ENCODE measurements around the gene WDR11. TPM values are rescaled to one million over a fixed set of nuclear protein-coding genes. Genes with fewer than 3 reads are reported as not detected.

The WDR11 gene
- total RNA-seq, 1 donor from 2014 or later: 31.9 TPM

DNA sequence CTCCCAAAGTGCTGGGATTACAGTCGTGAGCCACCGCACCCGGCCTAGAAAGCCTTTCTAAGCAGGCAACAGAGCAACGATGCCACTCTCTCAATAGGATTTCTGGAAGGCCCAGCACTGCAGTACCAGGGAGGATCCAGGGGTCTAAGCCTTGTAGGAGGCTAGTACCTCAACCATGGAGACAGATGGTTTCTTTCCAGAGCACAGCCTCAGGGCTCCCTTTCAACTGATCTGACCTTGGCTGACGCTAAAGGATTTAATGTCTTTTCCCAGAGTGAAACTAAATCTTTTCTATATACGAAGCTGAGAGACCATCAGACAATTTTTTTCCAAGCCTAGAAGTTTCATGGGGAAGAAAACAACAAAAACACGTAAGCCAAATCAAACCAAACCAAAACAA is 78.0 kb downstream of the WDR11 start:
- H3K4me3 ChIP-seq (ENCODE audit: low read depth, low read length): no peak overlapping the region
- TF ChIP-seq, protein P1, sequence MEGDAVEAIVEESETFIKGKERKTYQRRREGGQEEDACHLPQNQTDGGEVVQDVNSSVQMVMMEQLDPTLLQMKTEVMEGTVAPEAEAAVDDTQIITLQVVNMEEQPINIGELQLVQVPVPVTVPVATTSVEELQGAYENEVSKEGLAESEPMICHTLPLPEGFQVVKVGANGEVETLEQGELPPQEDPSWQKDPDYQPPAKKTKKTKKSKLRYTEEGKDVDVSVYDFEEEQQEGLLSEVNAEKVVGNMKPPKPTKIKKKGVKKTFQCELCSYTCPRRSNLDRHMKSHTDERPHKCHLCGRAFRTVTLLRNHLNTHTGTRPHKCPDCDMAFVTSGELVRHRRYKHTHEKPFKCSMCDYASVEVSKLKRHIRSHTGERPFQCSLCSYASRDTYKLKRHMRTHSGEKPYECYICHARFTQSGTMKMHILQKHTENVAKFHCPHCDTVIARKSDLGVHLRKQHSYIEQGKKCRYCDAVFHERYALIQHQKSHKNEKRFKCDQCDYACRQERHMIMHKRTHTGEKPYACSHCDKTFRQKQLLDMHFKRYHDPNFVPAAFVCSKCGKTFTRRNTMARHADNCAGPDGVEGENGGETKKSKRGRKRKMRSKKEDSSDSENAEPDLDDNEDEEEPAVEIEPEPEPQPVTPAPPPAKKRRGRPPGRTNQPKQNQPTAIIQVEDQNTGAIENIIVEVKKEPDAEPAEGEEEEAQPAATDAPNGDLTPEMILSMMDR (conservative IDR thresholded peaks at IDR 0.05; ENCODE audit: low read depth, low read length): no peak
- DNase-seq (ENCODE audit: low read depth): no peak

- DNase-seq (ENCODE audit: low read depth): no peak
- TF ChIP-seq, protein P1 (conservative IDR thresholded peaks at IDR 0.05; ENCODE audit: low read depth, low read length): no peak
- H3K4me3 ChIP-seq (ENCODE audit: low read depth, low read length): no peak overlapping the region
These were observed 80.3 kb downstream of the WDR11 start for GRCh38 chr10:120931423-120931822.

GRCh38 chr10:120931999-120932398 is 80.8 kb downstream of the WDR11 start:
- TF ChIP-seq, protein P1 (conservative IDR thresholded peaks at IDR 0.05; ENCODE audit: low read depth, low read length): no peak
- H3K4me3 ChIP-seq (ENCODE audit: low read depth, low read length): no peak overlapping the region
- no peak for DNase-seq (ENCODE audit: low read depth)

DNA sequence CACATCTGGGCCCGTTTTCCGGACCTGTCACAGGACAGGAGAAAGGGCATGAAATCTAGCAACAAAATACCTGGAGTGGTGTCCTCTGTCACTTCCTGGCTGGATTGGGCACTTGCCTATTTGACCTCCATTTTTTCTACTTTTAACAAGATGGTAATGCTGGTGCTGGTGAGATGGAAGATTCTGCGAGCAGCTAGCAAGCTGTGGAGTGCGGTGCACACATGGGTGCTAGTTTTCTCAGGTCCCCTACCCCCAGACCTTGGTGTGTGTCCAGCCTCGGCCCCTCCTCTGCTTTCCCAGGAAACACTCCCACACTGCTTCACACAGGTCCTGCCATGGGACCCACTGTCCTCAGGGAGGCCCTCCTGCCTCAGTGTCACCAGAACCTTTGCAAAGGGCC is 87.7 kb downstream of the WDR11 start:
- DNase-seq (ENCODE audit: low read depth): no peak
- no peak overlapping the region for H3K4me3 ChIP-seq (ENCODE audit: low read depth, low read length)
- TF ChIP-seq, protein P1 (conservative IDR thresholded peaks at IDR 0.05; ENCODE audit: low read depth, low read length): no peak

- DNase-seq (ENCODE audit: low read depth): no peak
- TF ChIP-seq, protein P1 (conservative IDR thresholded peaks at IDR 0.05; ENCODE audit: low read depth, low read length): no peak
- no peak overlapping the region for H3K4me3 ChIP-seq (ENCODE audit: low read depth, low read length)
These were observed 89.2 kb downstream of the WDR11 start for GRCh38 chr10:120940299-120940900.

DNA sequence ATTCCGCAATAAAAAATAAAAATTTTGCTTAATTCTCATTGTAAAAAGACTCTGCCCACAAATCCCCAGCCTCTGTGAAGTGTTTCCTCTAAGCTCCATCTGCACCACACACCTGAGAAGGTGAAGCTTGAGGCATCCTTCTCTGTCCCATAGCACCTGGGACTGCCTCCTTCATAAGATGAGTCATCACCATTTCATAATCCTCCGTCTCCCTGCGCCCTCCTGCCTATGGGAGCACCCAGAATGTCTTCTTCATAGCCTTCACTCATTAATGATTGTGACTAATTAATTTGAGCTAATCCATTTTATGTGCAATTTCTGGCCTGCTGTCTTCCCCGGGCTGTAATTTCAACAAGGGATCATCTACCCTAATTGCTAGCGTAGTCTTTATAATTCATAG is 90.3 kb downstream of the WDR11 start:
- no peak overlapping the region for H3K4me3 ChIP-seq (ENCODE audit: low read depth, low read length)
- no peak for DNase-seq (ENCODE audit: low read depth)
- TF ChIP-seq, protein P1 (conservative IDR thresholded peaks at IDR 0.05; ENCODE audit: low read depth, low read length): no peak

- TF ChIP-seq, protein P1 (conservative IDR thresholded peaks at IDR 0.05; ENCODE audit: low read depth, low read length): peak; percentile 90
- DNase-seq (ENCODE audit: low read depth): peak; percentile 12
These were observed 91.7 kb downstream of the WDR11 start for GRCh38 chr10:120942806-120943413.

More at GRCh38 chr10:120942806-120943413, 91.7 kb downstream of the WDR11 start:
- H3K4me3 ChIP-seq (ENCODE audit: low read depth, low read length): no peak overlapping the region
